HG03558 (cell line): Measurements from ENCODE around the gene HAUS8.

Experiments
- ATAC-seq: cut with Tn5 transposase; IDR thresholded peaks from one replicate; pipeline ENCODE4 v1.9.1; 2021; ENCODE audit warnings: moderate number of reproducible peaks; ENCODE audit not compliant: unreplicated experiment; ENCODE audit errors: extremely low read depth

Gene HAUS8

GRCh38 chr19:17004386-17004785, 70.9 kb downstream of the HAUS8 start:
- ATAC-seq, result no peak

- ATAC-seq, result no peak
Observed at GRCh38 chr19:17002455-17002854, 72.8 kb downstream of the HAUS8 start.

GRCh38 chr19:17001603-17002183, 73.6 kb downstream of the HAUS8 start:
- no peak for ATAC-seq
